H1 (cell line): ENCODE data around the gene OPCML. TPM values are rescaled to one million over a fixed set of nuclear protein-coding genes. Genes with fewer than 3 reads are reported as not detected.

Source experiments
- BCL11A ChIP-seq, 2 experiments: IDR thresholded peaks; one replicate each; pipeline ENCODE4 v1.6.1; 2011; ENCODE audit warnings: low read depth in 2 of 2, low read length in 2 of 2, mild to moderate bottlenecking in 2 of 2
- CHD1 ChIP-seq: IDR thresholded peaks from 2 replicates; pipeline ENCODE4 v1.6.1; 2012; ENCODE audit warnings: low read depth, low read length, improper control_type of control experiment
- CHD7 ChIP-seq: fragments of 300-600 bp; sonication (generic); IDR thresholded peaks from 2 replicates; pipeline ENCODE4 v1.7.1; 2012; ENCODE audit warnings: low read length, moderate library complexity, mild to moderate bottlenecking, inconsistent platforms; ENCODE audit not compliant: insufficient replicate concordance
- EGR1 ChIP-seq: IDR thresholded peaks from 2 replicates; pipeline ENCODE4 v1.6.1; 2011; ENCODE audit warnings: low read depth, low read length, borderline replicate concordance
- HDAC2 ChIP-seq, 2 experiments: fragments of 300-600 bp in 1 of 2; sonication (generic) in 1 of 2; IDR thresholded peaks; 2 replicates each; pipeline ENCODE4 v1.6.1; 2011 to 2012; ENCODE audit warnings: low read depth in 2 of 2, low read length in 2 of 2, mild to moderate bottlenecking in 2 of 2, moderate library complexity in 2 of 2, borderline replicate concordance in 1 of 2, inconsistent platforms in 1 of 2
- HDAC6 ChIP-seq: IDR thresholded peaks from one replicate; pipeline ENCODE4 v1.7.1; 2012; ENCODE audit warnings: low read depth, mild to moderate bottlenecking, inconsistent platforms, low read length, moderate library complexity
- PHF8 ChIP-seq: fragments of 200-600 bp; sonication (generic); conservative IDR thresholded peaks from 2 replicates; pipeline ENCODE4 v1.7.1; 2012; ENCODE audit warnings: low read depth, mild to moderate bottlenecking, inconsistent platforms, low read length, moderate library complexity
- POLR2AphosphoS5 ChIP-seq: IDR thresholded peaks from 2 replicates; pipeline ENCODE4 v1.6.1; 2011; ENCODE audit warnings: low read depth, low read length
- SIN3A ChIP-seq, 2 experiments: IDR thresholded peaks in 1 of 2; conservative IDR thresholded peaks in 1 of 2; 2 replicates each; pipeline ENCODE4 v1.6.1; 2011 to 2012; ENCODE audit warnings: low read length in 2 of 2, improper control_type of control experiment in 1 of 2, low read depth in 1 of 2, mild to moderate bottlenecking in 1 of 2
- YY1 ChIP-seq: IDR thresholded peaks from 2 replicates; pipeline ENCODE4 v1.6.1; 2011; ENCODE audit warnings: low read depth, mild to moderate bottlenecking, low read length
- polyA plus RNA-seq, 7 experiments: library from polyadenylated mRNA; depleted of rRNA in 3 of 7; stranded (reverse) in 5 of 7; unstranded in 2 of 7; fragments of >200 nt in 5 of 7; fragments of 200-250 nt in 2 of 7; gene quantifications; 1 replicate in 5 of 7; 2 replicates in 1 of 7; 4 replicates in 1 of 7; pipeline versions ENCODE4 v1.2.1 to v1.2.3, GENCODE V29; 2011 to 2013; ENCODE audit warnings: missing spikeins in 2 of 7, mixed read lengths in 2 of 7
- total RNA-seq: library from RNA; stranded (reverse); fragmentation: NEBNext Ultra II Directional; extraction: Animal tissue kit (Norgen Biotek cat#: 25700); gene quantifications from 2 replicates; pipeline ENCODE4 v1.2.1, GENCODE V29; 2021

OPCML gene
- total and polyA plus RNA-seq, 2 of the 8 experiments (the other 6 are each of a cell fraction or from before 2014, with no cell fraction given), result 2.3 to 3.1 TPM

DNA sequence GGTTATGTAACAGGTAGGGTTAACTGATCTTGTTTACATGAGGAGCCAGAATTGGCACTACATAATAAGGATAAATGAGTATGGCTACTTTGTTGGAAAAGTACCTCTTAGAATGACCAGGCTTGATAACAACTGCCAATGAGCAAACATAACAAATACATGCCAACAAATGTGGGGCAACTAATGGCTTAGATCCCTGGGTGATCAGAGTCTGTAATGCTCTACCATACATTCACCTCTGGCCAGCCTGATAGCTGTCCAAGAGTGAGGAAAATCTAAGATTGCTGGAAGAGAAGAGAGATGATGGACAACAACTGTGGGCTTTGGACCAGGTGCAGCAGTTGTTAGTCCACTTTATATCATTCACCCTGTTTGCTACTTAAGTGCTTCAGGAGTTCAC lies 1136.9 kb downstream of the OPCML start (continued):
- TF ChIP-seq CHD7 (no peak), SIN3A (conservative IDR thresholded peaks at IDR 0.05 in 1 of 2, IDR thresholded peaks at IDR 0.05 in 1 of 2; ENCODE audit: low read depth in 1 of 2, low read length in 2 of 2) (no peak), CHD1 (no peak), YY1 (no peak), BCL11A (IDR thresholded peaks at IDR 0.05; ENCODE audit: low read depth in 2 of 2, low read length in 2 of 2) (no peak), POLR2AphosphoS5 (no peak), EGR1 (no peak), HDAC2 (IDR thresholded peaks at IDR 0.05; ENCODE audit: borderline replicate concordance in 1 of 2, low read depth in 2 of 2, low read length in 2 of 2) (no peak), PHF8 (no peak), HDAC6 (no peak)
- TF ChIP-seq, all 59 proteins: peak for 0
